ENCODE data around the gene COL11A2.

COL11A2 gene

GRCh38 chr6:33114406-33114805, 77.9 kb downstream of the COL11A2 start:
- DNase-seq, result no peak

- no peak for DNase-seq
Observed at GRCh38 chr6:33113755-33114154, 78.5 kb downstream of the COL11A2 start.
